NT2/D1 (cell line): ENCODE data around the gene WDR35.

Experiments
- SUZ12 ChIP-seq: IDR thresholded peaks from 2 replicates; pipeline ENCODE4 v1.6.1; 2011; ENCODE audit not compliant: insufficient read length, insufficient read depth; ENCODE audit errors: extremely low read depth
- YY1 ChIP-seq: IDR thresholded peaks from 2 replicates; pipeline ENCODE4 v1.6.1; 2011; ENCODE audit not compliant: insufficient read length, insufficient read depth

- TF ChIP-seq SUZ12 (no peak), YY1 (no peak)
Observed at GRCh38 chr2:19929226-19929625, 60.7 kb downstream of the WDR35 start.
